Left kidney (tissue), 2 donors: ENCODE data around the gene OR2V2. TPM values are rescaled to one million over a fixed set of nuclear protein-coding genes. Genes with fewer than 3 reads are reported as not detected.
"Not testable (repeated sequence)": the region's sequence is repeated elsewhere in the genome, so short reads cannot be mapped to it uniquely, and the experiment has no call there.

Experiments
- DNase-seq: peaks from one replicate; pipeline ENCODE4 v3.0.0-alpha.2; 2013
- polyA plus RNA-seq: library from polyadenylated mRNA; unstranded; fragments of 120-200 nt; gene quantifications from one replicate; pipeline ENCODE4 v1.2.1, GENCODE V29; 2013; ENCODE audit not compliant: insufficient read length

Gene OR2V2
- polyA plus RNA-seq, 1 donor: 0.03 TPM

GRCh38 chr5:181114844-181115778, 32.3 kb upstream of the OR2V2 start:
- DNase-seq: peak; percentile 39

- DNase-seq: no peak
Measured at GRCh38 chr5:181118369-181118768, 29.0 kb upstream of the OR2V2 start.

GRCh38 chr5:181119105-181119504, 28.3 kb upstream of the OR2V2 start:
- DNase-seq: no peak

- DNase-seq: no peak
Measured at GRCh38 chr5:181120306-181120705, 27.1 kb upstream of the OR2V2 start.

GRCh38 chr5:181120761-181121160, 26.6 kb upstream of the OR2V2 start:
- no peak for DNase-seq

GRCh38 chr5:181121675-181122561, 25.5 kb upstream of the OR2V2 start:
- DNase-seq: no peak

GRCh38 chr5:181124526-181124925, 22.9 kb upstream of the OR2V2 start:
- DNase-seq: no peak

- no peak for DNase-seq
Measured at GRCh38 chr5:181126841-181127240, 20.5 kb upstream of the OR2V2 start.

- no peak for DNase-seq
Measured at GRCh38 chr5:181127456-181127855, 19.9 kb upstream of the OR2V2 start.

- no peak for DNase-seq
Measured at GRCh38 chr5:181127907-181128626, 19.3 kb upstream of the OR2V2 start.

- DNase-seq: no peak
Measured at GRCh38 chr5:181129601-181130000, 17.8 kb upstream of the OR2V2 start.

GRCh38 chr5:181130081-181130480, 17.3 kb upstream of the OR2V2 start:
- not testable (repeated sequence) for DNase-seq

- no peak for DNase-seq
Measured at GRCh38 chr5:181130832-181131496, 16.4 kb upstream of the OR2V2 start, which contains the start of gene OR2V1. Gene OR2V1, minus strand, starts transcription at chr5:181131169. Its CDS starts 5,865 bp downstream, at chr5:181125304.

GRCh38 chr5:181131514-181131913, 15.9 kb upstream of the OR2V2 start:
- no peak for DNase-seq

GRCh38 chr5:181133083-181133482, 14.3 kb upstream of the OR2V2 start:
- DNase-seq: no peak

- no peak for DNase-seq
Measured at GRCh38 chr5:181133610-181134231, 13.7 kb upstream of the OR2V2 start.

GRCh38 chr5:181134259-181134658, 13.1 kb upstream of the OR2V2 start:
- DNase-seq: no peak

GRCh38 chr5:181136361-181136955, 10.9 kb upstream of the OR2V2 start:
- no peak for DNase-seq

- no peak for DNase-seq
Measured at GRCh38 chr5:181138258-181138657, 9.1 kb upstream of the OR2V2 start.

- no peak for DNase-seq
Measured at GRCh38 chr5:181140766-181141165, 6.6 kb upstream of the OR2V2 start.

GRCh38 chr5:181142054-181142453, 5.3 kb upstream of the OR2V2 start:
- no peak for DNase-seq
